Stimulated activated CD4-positive, alpha-beta T cell treated with anti-CD3 and anti-CD28 coated beads, TNF-alpha, amount 100 ng/mL, for 4 hours (primary cell): ENCODE results near the gene OR5AR1.
"Not testable (repeated sequence)": the region's sequence is repeated elsewhere in the genome, so short reads cannot be mapped to it uniquely, and the experiment has no call there.

ENCODE experiments used
- DNase-seq, 3 experiments: peaks; one replicate each; pipeline ENCODE4 v3.0.0-alpha.2; 2020; ENCODE audit warnings: low read depth in 3 of 3

OR5AR1 gene

DNA sequence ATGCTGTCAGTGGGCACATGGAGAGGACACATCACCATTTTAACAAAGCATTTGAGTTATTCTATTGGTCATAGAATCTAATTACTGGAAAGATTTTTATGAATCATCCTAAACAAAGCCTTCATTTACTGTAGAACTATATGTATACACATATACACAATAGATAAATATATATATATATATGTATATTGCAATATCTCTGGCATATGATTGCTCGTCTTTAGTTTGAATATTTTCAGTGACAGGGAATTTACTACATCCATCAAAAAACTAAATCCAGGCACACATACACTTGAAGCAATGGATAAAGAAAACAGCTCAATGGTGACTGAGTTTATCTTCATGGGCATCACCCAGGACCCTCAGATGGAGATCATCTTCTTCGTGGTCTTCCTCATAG lies at the start of gene OR5AR1:
OR5AR1 (plus strand) TSS at position 301 of the 400 bp plus-strand sequence; CDS start at position 301, 0 bp downstream.
- DNase-seq: no peak

DNA sequence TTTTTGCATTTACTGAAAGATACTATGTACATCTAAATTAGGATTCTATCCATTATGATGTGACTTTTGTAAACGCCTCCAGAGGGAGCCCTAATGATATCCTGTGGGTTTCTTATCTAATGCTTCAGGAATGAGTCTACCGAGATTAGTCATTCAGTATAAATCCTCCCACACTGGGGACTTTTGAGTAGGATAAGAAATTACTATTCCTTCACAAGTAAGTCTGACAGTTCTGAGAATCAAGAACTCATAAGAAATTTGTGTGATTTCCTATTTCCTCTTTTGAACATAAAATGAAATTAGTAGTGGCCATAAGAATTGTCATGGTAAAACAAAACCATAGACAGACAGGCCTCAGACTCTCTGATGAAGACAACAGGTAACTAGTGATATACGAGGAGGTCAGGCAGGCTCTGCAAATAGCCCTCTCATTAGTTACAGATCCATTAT lies 38.8 kb upstream of the OR5AR1 start:
- no peak for DNase-seq

DNA sequence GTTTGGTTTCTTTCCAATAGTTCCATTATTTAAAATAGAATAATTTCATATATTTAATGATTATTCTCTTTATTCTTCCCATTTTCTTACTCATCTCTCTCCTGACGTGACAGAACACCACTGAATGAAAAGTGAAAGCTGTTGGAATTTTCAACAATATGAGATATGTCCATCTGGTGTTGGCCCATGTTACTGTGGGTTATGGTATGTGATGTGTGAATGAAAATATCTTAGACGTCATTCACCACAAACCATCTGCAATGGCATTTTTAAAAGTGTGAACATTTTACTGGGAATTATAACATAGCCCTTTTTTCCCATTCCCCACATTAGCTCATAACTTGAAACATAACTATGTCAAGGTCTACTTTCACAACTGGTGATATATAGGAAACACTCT lies 37.5 kb upstream of the OR5AR1 start:
- no peak for DNase-seq

DNA sequence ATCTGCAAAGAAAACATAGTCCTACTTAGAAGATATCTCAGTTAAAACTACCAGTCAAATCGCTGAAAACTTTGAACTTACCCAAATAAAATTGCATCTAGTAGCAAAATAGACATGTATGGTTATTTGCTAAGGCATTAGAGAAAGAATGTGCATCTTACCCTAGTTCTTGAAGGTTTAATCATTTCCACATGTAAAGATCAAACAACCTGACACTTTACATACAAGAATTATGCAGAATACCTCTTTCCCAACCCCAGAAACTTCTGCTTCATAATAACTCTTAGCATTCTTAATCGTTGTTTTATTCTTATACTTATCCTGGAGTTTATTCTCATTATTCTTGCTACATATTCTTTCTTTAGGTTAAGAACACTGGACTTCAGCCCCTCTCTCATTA lies 31.2 kb upstream of the OR5AR1 start:
- no peak for DNase-seq

DNA sequence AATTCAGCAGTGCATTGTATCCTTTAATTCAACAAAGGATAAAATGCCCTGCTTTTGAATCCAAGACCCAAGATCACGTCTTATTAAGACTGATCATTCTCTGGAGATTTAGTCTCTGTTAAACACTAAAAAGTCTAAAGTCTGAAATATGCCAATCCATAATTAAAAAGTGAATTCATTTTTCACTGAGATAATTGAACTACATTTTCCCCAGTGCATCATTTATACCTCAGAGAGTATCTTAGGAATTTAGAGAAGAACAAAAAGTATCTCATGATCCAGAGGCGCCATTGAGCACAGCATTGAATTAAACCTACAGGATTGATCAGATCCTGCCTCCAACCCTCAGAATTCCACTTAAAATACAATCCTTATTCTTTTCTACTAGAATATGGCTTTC lies 26.6 kb upstream of the OR5AR1 start:
- no peak for DNase-seq

DNA sequence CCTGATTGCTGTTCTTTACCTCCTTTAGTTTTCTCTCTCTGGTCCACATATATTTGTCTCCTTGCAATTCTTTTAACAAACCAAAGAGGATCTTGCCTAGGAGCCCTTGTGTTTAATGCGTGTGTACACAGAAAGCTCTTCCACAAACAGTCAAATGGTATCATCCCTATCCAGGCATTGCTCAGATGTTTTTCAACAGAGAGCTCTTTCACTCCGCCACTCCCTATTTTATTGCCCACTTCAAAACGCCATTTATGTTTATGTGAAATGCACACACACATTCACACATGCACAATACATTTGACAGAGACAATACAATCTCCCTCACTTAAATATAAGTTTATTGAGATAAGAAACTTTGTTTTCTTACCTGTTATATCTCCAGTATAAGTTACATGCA lies 26.0 kb upstream of the OR5AR1 start:
- DNase-seq: no peak

DNA sequence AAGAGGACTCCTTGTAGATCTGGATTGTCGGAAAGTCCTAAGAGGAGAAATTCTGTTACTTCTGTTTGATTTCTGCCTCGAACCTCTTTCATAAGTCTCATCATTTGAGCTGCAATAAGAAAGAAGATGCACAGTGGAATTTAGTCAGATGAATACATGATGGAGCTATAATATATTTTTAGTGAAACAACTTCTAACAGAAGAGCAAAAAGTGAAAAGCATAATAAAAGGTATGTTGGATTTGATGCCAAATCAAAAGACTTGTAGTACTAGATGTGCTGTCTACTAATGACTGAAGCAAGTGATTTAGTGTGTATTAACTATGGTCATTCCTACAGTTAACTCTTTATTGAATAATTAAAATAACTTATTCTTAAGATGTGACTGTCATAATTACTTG lies 21.1 kb upstream of the OR5AR1 start, which contains the start of gene OR5AP2:
OR5AP2 (minus strand) TSS at position 101 of the 400 bp plus-strand sequence; CDS start at position 101, 0 bp downstream.
- DNase-seq: no peak

DNA sequence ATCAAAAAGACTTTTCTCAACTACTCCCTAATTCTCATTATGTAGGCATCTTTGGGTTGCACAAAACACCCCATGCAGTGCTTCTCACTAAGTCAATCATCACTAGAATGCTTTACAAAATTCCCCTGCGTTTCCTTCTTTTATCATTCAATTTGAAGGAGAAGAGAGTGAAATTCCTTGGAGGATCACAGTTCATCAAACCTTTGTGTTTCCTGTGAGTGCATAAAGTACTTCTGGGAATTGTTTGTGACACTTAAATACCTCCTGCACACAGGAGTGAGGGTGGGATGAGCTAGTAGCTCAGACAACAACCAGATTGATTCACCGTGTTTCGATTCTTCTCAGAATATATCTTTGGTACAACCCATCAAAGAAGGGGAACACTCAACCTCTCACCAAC lies 3.7 kb upstream of the OR5AR1 start:
- no peak for DNase-seq

DNA sequence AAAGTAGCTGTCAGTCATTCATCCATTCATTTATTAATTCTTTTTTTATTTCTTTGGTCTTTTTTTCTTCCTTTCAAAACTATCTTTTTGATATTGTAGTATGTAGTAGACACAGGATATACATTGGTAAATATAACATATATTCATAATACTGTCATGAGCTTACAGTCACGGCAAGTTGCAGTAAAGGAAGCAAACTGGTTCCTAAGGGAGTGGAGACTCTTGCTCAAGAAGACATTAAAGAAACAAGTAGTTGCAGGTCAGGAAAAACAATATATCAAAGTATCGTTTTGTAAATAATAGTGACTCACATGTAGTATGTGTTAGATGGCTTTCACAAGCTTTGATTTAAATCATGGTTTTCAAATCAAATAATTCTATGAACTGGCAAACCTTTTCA lies 7.5 kb downstream of the OR5AR1 start:
- DNase-seq: no peak

DNA sequence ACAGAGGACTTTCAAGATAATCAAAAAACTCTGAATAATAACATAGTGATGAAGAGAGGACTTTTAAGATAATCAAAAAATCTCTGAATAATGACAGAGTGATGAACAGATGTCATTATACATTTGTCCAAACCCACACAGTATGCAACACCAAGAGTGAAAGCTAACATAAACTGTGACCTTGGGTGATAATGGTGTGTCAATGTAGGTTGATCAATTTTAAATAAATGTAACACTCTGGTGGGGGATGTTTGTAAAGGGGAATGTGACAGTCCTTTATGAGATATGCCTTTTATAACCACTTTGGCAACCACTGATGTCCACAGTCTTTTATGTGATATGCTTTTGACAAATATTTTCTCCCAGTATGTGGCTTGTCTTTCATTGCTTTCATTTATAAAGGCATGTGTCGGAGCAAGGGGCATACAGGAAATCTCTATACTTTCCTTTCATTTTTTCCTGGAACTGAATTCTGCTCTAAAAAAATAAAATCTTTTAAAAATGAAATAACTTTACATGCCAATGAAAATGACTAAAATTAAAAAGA lies 25.1 kb downstream of the OR5AR1 start:
- no peak for DNase-seq

DNA sequence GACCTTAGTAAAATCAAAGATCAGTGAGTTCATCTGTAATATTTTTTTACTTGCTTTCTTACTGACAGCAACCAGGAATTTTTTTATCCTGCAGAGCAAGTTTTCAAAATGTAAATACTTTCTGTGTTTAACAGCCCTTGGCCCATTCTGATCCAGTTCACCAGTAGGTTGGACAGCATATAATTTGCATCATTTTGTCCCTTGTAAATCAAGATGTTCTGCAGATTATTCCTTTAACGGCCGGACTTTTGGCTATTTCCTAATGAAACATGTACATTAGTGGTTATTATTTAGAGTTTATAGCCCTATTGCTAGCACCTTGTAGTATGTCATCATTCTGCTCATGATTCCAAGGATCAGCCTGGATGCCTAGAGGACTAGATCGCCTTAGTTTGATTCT lies 27.7 kb downstream of the OR5AR1 start:
- not testable (repeated sequence) for DNase-seq

DNA sequence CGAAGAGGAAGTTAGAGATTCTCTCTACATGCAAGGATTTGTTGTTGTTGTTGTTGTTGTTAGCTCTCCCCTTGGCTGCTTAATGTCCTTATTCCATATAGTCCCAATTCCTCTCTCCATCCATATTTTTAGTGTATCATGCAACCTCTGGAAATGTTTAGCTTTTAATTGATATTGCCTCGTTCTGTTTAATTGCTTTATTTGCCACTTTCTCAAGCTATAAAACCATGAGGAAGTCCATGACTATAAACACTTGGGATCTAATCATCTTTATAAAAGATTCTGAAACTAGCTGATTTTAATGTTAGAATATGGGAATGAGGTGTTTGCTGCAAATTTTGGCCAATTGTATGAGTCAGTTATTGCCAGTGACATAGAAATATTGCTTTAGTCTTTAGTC lies 29.9 kb downstream of the OR5AR1 start:
- DNase-seq: no peak

DNA sequence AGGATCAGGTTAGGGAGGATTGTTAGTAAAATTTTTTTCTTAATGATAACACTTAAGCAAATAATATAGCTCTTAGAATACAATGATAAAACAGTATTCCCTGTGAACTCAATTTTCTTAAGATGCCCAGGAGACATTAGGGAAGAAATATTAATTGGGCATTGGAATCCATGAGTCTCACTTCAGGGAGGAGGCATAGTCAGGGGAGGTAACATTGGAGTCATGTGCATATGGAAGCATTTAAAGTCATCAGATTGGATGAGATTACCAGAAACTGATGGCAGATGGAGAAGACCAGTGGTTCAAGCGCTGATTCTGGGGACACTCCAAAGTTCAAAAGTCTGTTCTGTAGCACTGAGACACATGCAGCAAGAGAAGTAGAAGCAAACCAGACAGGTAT lies 35.3 kb downstream of the OR5AR1 start, which contains the start of gene OR9G1:
OR9G1 (plus strand) TSS at position 301 of the 400 bp plus-strand sequence. CDS start 1,293 bp downstream, outside the sequence.
- no peak for DNase-seq

DNA sequence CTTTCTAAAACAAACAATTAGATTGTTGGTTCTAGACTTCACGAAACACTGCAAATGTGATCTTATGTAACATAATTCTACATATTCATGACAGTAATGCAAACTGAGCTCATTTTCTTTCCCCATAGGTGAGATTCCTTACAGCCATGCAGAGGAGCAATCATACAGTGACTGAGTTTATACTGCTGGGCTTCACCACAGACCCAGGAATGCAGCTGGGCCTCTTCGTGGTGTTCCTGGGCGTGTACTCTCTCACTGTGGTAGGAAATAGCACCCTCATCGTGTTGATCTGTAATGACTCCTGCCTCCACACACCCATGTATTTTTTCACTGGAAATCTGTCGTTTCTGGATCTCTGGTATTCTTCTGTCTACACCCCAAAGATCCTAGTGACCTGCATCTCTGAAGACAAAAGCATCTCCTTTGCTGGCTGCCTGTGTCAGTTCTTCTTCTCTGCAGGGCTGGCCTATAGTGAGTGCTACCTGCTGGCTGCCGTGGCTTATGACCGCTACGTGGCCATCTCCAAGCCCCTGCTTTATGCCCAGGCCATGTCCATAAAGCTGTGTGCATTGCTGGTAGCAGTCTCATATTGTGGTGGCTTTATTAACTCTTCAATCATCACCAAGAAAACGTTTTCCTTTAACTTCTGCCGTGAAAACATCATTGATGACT lies 36.9 kb downstream of the OR5AR1 start:
- DNase-seq: no peak

DNA sequence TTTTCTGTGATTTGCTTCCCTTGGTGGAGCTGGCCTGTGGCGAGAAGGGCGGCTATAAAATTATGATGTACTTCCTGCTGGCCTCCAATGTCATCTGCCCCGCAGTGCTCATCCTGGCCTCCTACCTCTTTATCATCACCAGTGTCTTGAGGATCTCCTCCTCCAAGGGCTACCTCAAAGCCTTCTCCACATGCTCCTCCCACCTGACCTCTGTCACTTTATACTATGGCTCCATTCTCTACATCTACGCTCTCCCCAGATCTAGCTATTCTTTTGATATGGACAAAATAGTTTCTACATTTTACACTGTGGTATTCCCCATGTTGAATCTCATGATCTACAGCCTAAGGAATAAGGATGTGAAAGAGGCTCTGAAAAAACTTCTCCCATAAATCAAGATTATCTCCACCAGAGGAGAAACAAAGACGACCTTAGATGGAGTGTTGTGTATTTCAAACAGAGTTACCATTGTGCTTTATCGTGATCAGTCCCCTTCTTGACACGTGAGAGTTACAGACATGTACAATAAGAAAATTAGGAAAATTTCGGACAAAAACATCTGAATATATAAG lies 37.5 kb downstream of the OR5AR1 start:
- DNase-seq: no peak

DNA sequence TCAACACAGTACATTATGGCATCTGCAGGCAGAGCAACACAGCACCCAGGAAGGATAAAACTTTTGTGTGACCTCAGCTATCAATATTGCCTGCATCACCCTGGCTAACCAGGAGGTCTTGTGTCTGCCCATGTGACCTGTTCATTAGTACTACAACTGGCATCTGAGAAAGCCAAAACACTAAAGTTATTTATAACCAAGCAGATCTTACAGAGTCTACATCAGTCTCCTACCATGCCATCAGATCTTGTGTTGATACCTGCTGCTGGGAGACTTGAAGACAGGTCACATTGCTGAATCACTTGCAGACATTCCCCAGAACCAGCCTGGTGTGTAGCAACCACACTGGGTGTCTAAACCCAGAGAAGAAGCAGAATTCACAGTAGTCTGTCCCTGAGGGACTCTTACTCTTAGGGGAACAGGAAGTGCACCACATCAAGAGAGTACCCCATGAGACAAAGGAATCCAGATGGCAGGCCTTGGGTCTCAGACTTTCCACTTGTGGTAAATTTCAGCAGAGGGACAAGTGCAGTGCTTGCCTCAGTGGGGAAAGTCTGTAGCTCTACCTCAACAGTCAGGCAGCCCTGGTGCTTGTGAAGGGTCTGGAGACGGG lies 42.4 kb downstream of the OR5AR1 start:
- no peak for DNase-seq

DNA sequence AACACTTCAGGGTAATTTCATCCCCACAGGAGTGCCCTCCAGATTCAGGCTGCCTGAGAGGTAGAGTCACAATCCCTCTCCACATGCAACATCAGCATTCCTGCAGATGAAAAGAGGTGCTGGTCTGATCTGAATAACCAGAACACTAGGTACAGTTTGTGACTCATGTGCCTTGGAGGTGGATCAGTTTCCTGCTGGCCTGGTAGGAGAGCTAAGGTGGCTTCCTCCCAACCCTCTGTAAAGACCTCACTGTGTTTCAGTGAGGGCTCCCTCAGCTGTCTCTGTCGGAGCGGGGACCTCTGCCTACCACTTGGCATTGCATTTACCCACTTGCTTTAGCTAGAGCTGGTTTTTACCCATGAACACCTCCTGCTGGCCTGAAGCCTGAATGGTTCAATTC lies 43.0 kb downstream of the OR5AR1 start:
- no peak for DNase-seq

DNA sequence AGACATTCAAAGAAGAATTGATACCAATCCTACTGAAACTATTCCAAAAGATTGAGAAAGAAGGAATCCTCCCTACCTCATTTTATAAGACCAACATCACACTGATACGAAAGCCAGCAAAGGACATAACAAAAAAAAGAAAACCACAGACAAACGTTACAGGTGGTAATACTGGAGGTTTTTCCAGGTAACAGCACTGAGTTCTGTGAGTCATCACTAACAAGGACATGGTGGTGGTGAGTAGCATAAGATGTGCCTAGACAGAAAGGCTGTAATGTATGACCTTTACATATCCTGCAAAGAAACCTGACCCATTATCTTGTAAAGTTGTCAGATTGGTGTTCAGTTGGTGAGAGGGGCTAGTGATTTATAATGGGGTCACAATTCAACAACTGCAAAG lies 50.7 kb downstream of the OR5AR1 start:
- no peak for DNase-seq
